OCI-LY7 (cell line): ENCODE results near the gene RANBP17. TPM values are rescaled to one million over a fixed set of nuclear protein-coding genes. Genes with fewer than 3 reads are reported as not detected.

Experiments used
- BruUV-seq: library from RNA; stranded (reverse); fragments of 400-500 nt; replicated peaks from 2 replicates; lab custom pipeline; 2021; lab: Mats Ljungman, UMichigan
- CTCF ChIA-PET: fragments of 300-600 bp; sonication (Branson Sonifier 250); formaldehyde crosslinking; loops from one replicate; lab custom pipeline; 2022; ENCODE audit warnings: antibody characterized with exemption; ENCODE audit not compliant: unreplicated experiment; lab: Charles Lee
- POLR2A ChIA-PET: fragments of 300-600 bp; sonication (Branson Sonifier 250); formaldehyde crosslinking; loops from one replicate; lab custom pipeline; 2022; ENCODE audit warnings: antibody characterized with exemption; lab: Charles Lee
- DNase-seq: peaks from one replicate; pipeline ENCODE4 v3.0.0-alpha.2; 2015; ENCODE audit warnings: low spot score
- H2AFZ ChIP-seq: fragments of 200-600 bp; sonication (generic), shearing (Covaris generic); 2 replicates; pipeline ENCODE4 v1.6.1; 2014; ENCODE audit warnings: mild to moderate bottlenecking, antibody characterized with exemption, low read length, moderate library complexity
- H3K27ac ChIP-seq: fragments of 200-600 bp; sonication (generic); 2 replicates; pipeline ENCODE4 v1.5.1; 2014; ENCODE audit warnings: mixed run types, low read depth, mild to moderate bottlenecking, moderate library complexity, low read length, inconsistent platforms; ENCODE audit not compliant: poor library complexity, severe bottlenecking
- H3K36me3 ChIP-seq: fragments of 200-600 bp; sonication (generic); 2 replicates; pipeline ENCODE4 v1.6.1; 2014; ENCODE audit warnings: mild to moderate bottlenecking, antibody characterized with exemption, low read length, moderate library complexity, mixed read lengths; ENCODE audit not compliant: insufficient read depth
- H3K4me1 ChIP-seq: fragments of 200-600 bp; sonication (generic); 2 replicates; pipeline ENCODE4 v1.5.1; 2014; ENCODE audit warnings: mild to moderate bottlenecking, low read length; ENCODE audit not compliant: insufficient read depth, poor library complexity, severe bottlenecking
- H3K4me2 ChIP-seq: fragments of 200-600 bp; sonication (generic); 2 replicates; pipeline ENCODE4 v1.6.1; 2014; ENCODE audit warnings: mild to moderate bottlenecking, low read length
- H3K4me3 ChIP-seq: fragments of 200-600 bp; sonication (generic); 2 replicates; pipeline ENCODE4 v1.5.1; 2014; ENCODE audit warnings: mild to moderate bottlenecking, low read depth, low read length; ENCODE audit not compliant: poor library complexity, severe bottlenecking
- H3K79me2 ChIP-seq: fragments of 200-600 bp; sonication (generic); 2 replicates; pipeline ENCODE4 v1.6.1; 2016; ENCODE audit warnings: low read depth, mild to moderate bottlenecking, low read length, moderate library complexity, mixed read lengths; ENCODE audit not compliant: insufficient read depth
- H3K9me2 ChIP-seq: fragments of 200-600 bp; sonication (generic); 2 replicates; pipeline ENCODE4 v1.6.1; 2016; ENCODE audit warnings: mild to moderate bottlenecking, low read length, mixed read lengths; ENCODE audit not compliant: insufficient read depth
- H3K9me3 ChIP-seq: fragments of 200-600 bp; sonication (generic); 2 replicates; pipeline ENCODE4 v1.6.1; 2014; ENCODE audit warnings: mild to moderate bottlenecking, mixed run types, low read length, mixed read lengths
- H4K20me1 ChIP-seq: fragments of 200-600 bp; sonication (generic); 2 replicates; pipeline ENCODE4 v1.6.1; 2014; ENCODE audit warnings: mild to moderate bottlenecking, antibody characterized with exemption, low read length, moderate library complexity, mixed read lengths; ENCODE audit not compliant: insufficient read depth
- EZH2phosphoT487 ChIP-seq: fragments of 200-600 bp; sonication (generic); IDR thresholded peaks from 2 replicates; pipeline ENCODE4 v1.6.1; 2018; ENCODE audit warnings: low read depth, borderline replicate concordance, mild to moderate bottlenecking, mixed run types, antibody characterized with exemption, low read length, moderate library complexity, mixed read lengths
- intact Hi-C: fragments of 100-400 bp; cut with micrococcal nuclease; formaldehyde crosslinking; loops from one replicate; pipeline ENCODE4 v1.10.0; 2022; ENCODE audit not compliant: unreplicated experiment
- total RNA-seq, 2 experiments: library from RNA; depleted of rRNA in 1 of 2; stranded (reverse); fragments of >200 nt in 1 of 2; shearing (Covaris generic) in 1 of 2; gene quantifications; 2 replicates each; pipeline ENCODE4 v1.2.3, GENCODE V29; 2014 to 2022
- TF ChIP-seq, protein P1 (sequence below): fragments of 200-600 bp; sonication (generic); conservative IDR thresholded peaks from 2 replicates; pipeline ENCODE4 v1.5.1; 2014; ENCODE audit warnings: mild to moderate bottlenecking, antibody characterized with exemption, low read length, moderate library complexity, mixed read lengths

Gene RANBP17
- total RNA-seq, 2 experiments from 2014 or later: not detected

GRCh38 chr5:171251519-171251918, 389.7 kb downstream of the RANBP17 start:
- H4K20me1 ChIP-seq: no peaks in the 10 kb centered on the region
- no peak for TF ChIP-seq EZH2phosphoT487
- TF ChIP-seq, protein P1, sequence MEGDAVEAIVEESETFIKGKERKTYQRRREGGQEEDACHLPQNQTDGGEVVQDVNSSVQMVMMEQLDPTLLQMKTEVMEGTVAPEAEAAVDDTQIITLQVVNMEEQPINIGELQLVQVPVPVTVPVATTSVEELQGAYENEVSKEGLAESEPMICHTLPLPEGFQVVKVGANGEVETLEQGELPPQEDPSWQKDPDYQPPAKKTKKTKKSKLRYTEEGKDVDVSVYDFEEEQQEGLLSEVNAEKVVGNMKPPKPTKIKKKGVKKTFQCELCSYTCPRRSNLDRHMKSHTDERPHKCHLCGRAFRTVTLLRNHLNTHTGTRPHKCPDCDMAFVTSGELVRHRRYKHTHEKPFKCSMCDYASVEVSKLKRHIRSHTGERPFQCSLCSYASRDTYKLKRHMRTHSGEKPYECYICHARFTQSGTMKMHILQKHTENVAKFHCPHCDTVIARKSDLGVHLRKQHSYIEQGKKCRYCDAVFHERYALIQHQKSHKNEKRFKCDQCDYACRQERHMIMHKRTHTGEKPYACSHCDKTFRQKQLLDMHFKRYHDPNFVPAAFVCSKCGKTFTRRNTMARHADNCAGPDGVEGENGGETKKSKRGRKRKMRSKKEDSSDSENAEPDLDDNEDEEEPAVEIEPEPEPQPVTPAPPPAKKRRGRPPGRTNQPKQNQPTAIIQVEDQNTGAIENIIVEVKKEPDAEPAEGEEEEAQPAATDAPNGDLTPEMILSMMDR: no peak
- H3K27ac ChIP-seq: no peak overlapping the region
- no peaks in the 10 kb centered on the region for H3K36me3 ChIP-seq
- no peak for DNase-seq
- H3K9me2 ChIP-seq: no peaks in the 10 kb centered on the region
- intact Hi-C loops: no loop called here
- H3K79me2 ChIP-seq: no peaks in the 10 kb centered on the region
- no peak overlapping the region for H3K4me3 ChIP-seq
- ChIA-PET CTCF (no interaction called here), POLR2A (no interaction called here)
- H3K9me3 ChIP-seq: 0 out of 2 replicates have a peak, but pooled peaks cover 10% of the 10 kb centered on the region
- no TSS peak for BruUV-seq
- no peak overlapping the region for H3K4me2 ChIP-seq
- H3K4me1 ChIP-seq: no peaks in the 10 kb centered on the region
- H2AFZ ChIP-seq: no peak overlapping the region

GRCh38 chr5:171252674-171253073, 390.9 kb downstream of the RANBP17 start:
- no peak overlapping the region for H3K27ac ChIP-seq
- intact Hi-C loops: no loop called here
- H3K36me3 ChIP-seq: no peaks in the 10 kb centered on the region
- H2AFZ ChIP-seq: no peak overlapping the region
- H3K9me3 ChIP-seq: 0 out of 2 replicates have a peak, but pooled peaks cover 10% of the 10 kb centered on the region
- CTCF ChIA-PET: no interaction called here
- no peaks in the 10 kb centered on the region for H3K4me1 ChIP-seq
- no peaks in the 10 kb centered on the region for H3K79me2 ChIP-seq
- no peaks in the 10 kb centered on the region for H4K20me1 ChIP-seq
- BruUV-seq: no TSS peak
- H3K4me3 ChIP-seq: no peak overlapping the region
- H3K4me2 ChIP-seq: no peak overlapping the region
- POLR2A ChIA-PET: interaction anchor here (0.6 to 1.2 kb wide), 2 partner anchors 9 to 72 kb away, joined by 3 to 5 read pairs; no protein-coding TSS in a partner anchor
- no peak for DNase-seq
- H3K9me2 ChIP-seq: no peaks in the 10 kb centered on the region
- no peak for TF ChIP-seq EZH2phosphoT487
- TF ChIP-seq, protein P1: no peak

GRCh38 chr5:171258737-171259415, 397.1 kb downstream of the RANBP17 start:
- no peaks in the 10 kb centered on the region for H3K4me1 ChIP-seq
- no TSS peak for BruUV-seq
- no peaks in the 10 kb centered on the region for H4K20me1 ChIP-seq
- ChIA-PET POLR2A (no interaction called here), CTCF (no interaction called here)
- no peak overlapping the region for H3K4me2 ChIP-seq
- intact Hi-C loops: no loop called here
- H3K4me3 ChIP-seq: no peak overlapping the region
- no peaks in the 10 kb centered on the region for H3K79me2 ChIP-seq
- H3K9me2 ChIP-seq: no peaks in the 10 kb centered on the region
- no peak for TF ChIP-seq EZH2phosphoT487
- TF ChIP-seq, protein P1: no peak
- H3K27ac ChIP-seq: no peak overlapping the region
- H2AFZ ChIP-seq: no peak overlapping the region
- no peak for DNase-seq
- no peaks in the 10 kb centered on the region for H3K36me3 ChIP-seq
- no peaks in the 10 kb centered on the region for H3K9me3 ChIP-seq
